Activated CD8-positive, alpha-beta memory T cell treated with anti-CD3 and anti-CD28 coated beads for 1 hour (primary cell): Measurements from ENCODE around the gene RAD51B.

Experiments used
- DNase-seq, 2 donors: peaks; one replicate each; pipeline ENCODE4 v3.0.0-alpha.2; 2020; ENCODE audit warnings: low read depth in 1 of 2; ENCODE audit errors: extremely low read depth in 1 of 2

RAD51B gene

GRCh38 chr14:68392393-68393141 is 573.0 kb downstream of the RAD51B start:
- no peak for DNase-seq

GRCh38 chr14:68393259-68393658 is 573.7 kb downstream of the RAD51B start:
- DNase-seq, result no peak

GRCh38 chr14:68394118-68394763 is 574.7 kb downstream of the RAD51B start:
- DNase-seq, result no peak

GRCh38 chr14:68394764-68395143 is 575.2 kb downstream of the RAD51B start:
- DNase-seq, result no peak

- no peak for DNase-seq
Measured at GRCh38 chr14:68395604-68396003, 576.0 kb downstream of the RAD51B start.

GRCh38 chr14:68396461-68396860 is 576.9 kb downstream of the RAD51B start:
- DNase-seq, result no peak

GRCh38 chr14:68397371-68397811 is 577.8 kb downstream of the RAD51B start:
- DNase-seq, result no peak

- DNase-seq, result no peak
Measured at GRCh38 chr14:68397822-68398221, 578.2 kb downstream of the RAD51B start.

GRCh38 chr14:68398370-68398769 is 578.8 kb downstream of the RAD51B start:
- DNase-seq, result no peak

GRCh38 chr14:68399971-68400370 is 580.4 kb downstream of the RAD51B start:
- DNase-seq, result no peak

GRCh38 chr14:68401317-68401716 is 581.7 kb downstream of the RAD51B start:
- DNase-seq, result no peak

- DNase-seq, result no peak
Measured at GRCh38 chr14:68401855-68402254, 582.3 kb downstream of the RAD51B start.

GRCh38 chr14:68402525-68403101 is 583.0 kb downstream of the RAD51B start:
- DNase-seq, result no peak

- no peak for DNase-seq
Measured at GRCh38 chr14:68403191-68404145, 583.9 kb downstream of the RAD51B start.

- no peak for DNase-seq
Measured at GRCh38 chr14:68404146-68404527, 584.6 kb downstream of the RAD51B start.

GRCh38 chr14:68404652-68405183 is 585.1 kb downstream of the RAD51B start:
- no peak for DNase-seq

GRCh38 chr14:68405961-68406360 is 586.4 kb downstream of the RAD51B start:
- DNase-seq, result no peak

- DNase-seq, result no peak
Measured at GRCh38 chr14:68407285-68407684, 587.7 kb downstream of the RAD51B start.

- no peak for DNase-seq
Measured at GRCh38 chr14:68407825-68408224, 588.2 kb downstream of the RAD51B start.

- no peak for DNase-seq
Measured at GRCh38 chr14:68408680-68409079, 589.1 kb downstream of the RAD51B start.

- DNase-seq, result no peak
Measured at GRCh38 chr14:68409387-68409786, 589.8 kb downstream of the RAD51B start.
